Cardiac muscle cell (in vitro differentiated cells and primary cell): ENCODE data around the gene HIVEP3. TPM values are rescaled to one million over a fixed set of nuclear protein-coding genes. Genes with fewer than 3 reads are reported as not detected.
A peak's percentile ranks its signal among the peaks of the same experiment; 100 is the strongest.

Experiments used
- DNase-seq, 2 donors: peaks; one replicate each; pipeline versions ENCODE4 v3.0.0 to v3.0.0-alpha.2; 2010 to 2017; ENCODE audit warnings: low read depth in 1 of 2, low spot score in 1 of 2
- H3K27ac ChIP-seq: fragments of 200-600 bp; sonication (generic); 2 replicates; pipeline ENCODE4 v1.5.1; 2016
- H3K27me3 ChIP-seq: fragments of 200-600 bp; sonication (generic); 2 replicates; pipeline ENCODE4 v1.6.0; 2016; ENCODE audit warnings: control low read depth
- H3K36me3 ChIP-seq: fragments of 200-600 bp; sonication (generic); 2 replicates; pipeline ENCODE4 v1.5.1; 2016; ENCODE audit warnings: control low read depth
- H3K4me1 ChIP-seq: fragments of 200-600 bp; sonication (generic); 2 replicates; pipeline ENCODE4 v1.8.1; 2017; ENCODE audit warnings: low read depth, mild to moderate bottlenecking, mixed run types
- H3K4me3 ChIP-seq: fragments of 200-600 bp; sonication (generic); 2 replicates; pipeline ENCODE4 v1.5.1; 2016; ENCODE audit warnings: mild to moderate bottlenecking
- H3K9me3 ChIP-seq: fragments of 200-600 bp; sonication (generic); 2 replicates; pipeline ENCODE4 v1.5.1; 2017; ENCODE audit warnings: low read depth, mild to moderate bottlenecking, control low read depth
- polyA plus RNA-seq: library from polyadenylated mRNA; unstranded; fragments of >200 nt; fragmentation: Nextera tagmentation; extraction: Ambion mirVana; gene quantifications from 2 replicates; pipeline ENCODE4 v1.2.1, GENCODE V29; 2016
- total RNA-seq: library from RNA; depleted of rRNA; stranded (reverse); fragments of >200 nt; gene quantifications from 2 replicates; pipeline ENCODE4 v1.2.3, GENCODE V29; 2016
- TF ChIP-seq, protein P1 (sequence below): IDR thresholded peaks from 2 replicates; pipeline ENCODE4 v1.5.1; 2012; ENCODE audit warnings: low read depth, mild to moderate bottlenecking, low read length

HIVEP3 gene
- total and polyA plus RNA-seq, 2 experiments from 2014 or later: 0.42 to 0.62 TPM

DNA sequence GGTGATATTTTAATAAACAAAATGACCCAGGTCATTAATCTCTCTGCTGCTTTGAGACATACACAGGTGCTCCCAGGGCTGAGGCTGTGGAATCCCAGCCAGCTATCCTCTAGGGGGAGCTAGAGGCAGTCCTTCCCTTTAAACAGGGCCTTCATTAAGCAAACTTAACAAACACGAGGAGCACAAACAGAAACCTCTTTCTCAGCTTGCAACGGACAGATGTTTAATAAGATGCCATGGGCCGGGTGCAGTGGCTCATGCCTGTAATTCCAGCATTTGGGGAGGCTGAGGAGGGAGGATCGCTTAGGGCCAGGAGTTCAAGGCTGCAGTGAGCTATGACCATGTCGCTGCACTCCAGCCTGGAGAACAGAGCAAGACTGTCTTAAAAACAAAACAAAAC lies 106.7 kb downstream of the HIVEP3 start:
- Histone ChIP-seq H3K4me3 (no peak overlapping the region), H3K9me3 (no peaks in the 10 kb centered on the region), H3K36me3 (no peaks in the 10 kb centered on the region), H3K27ac (no peak overlapping the region), H3K27me3 (no peaks in the 10 kb centered on the region), H3K4me1 (no peaks in the 10 kb centered on the region)
- TF ChIP-seq, protein P1, sequence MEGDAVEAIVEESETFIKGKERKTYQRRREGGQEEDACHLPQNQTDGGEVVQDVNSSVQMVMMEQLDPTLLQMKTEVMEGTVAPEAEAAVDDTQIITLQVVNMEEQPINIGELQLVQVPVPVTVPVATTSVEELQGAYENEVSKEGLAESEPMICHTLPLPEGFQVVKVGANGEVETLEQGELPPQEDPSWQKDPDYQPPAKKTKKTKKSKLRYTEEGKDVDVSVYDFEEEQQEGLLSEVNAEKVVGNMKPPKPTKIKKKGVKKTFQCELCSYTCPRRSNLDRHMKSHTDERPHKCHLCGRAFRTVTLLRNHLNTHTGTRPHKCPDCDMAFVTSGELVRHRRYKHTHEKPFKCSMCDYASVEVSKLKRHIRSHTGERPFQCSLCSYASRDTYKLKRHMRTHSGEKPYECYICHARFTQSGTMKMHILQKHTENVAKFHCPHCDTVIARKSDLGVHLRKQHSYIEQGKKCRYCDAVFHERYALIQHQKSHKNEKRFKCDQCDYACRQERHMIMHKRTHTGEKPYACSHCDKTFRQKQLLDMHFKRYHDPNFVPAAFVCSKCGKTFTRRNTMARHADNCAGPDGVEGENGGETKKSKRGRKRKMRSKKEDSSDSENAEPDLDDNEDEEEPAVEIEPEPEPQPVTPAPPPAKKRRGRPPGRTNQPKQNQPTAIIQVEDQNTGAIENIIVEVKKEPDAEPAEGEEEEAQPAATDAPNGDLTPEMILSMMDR: peak; percentile 83
- DNase-seq: peak; percentile 68 to 88

DNA sequence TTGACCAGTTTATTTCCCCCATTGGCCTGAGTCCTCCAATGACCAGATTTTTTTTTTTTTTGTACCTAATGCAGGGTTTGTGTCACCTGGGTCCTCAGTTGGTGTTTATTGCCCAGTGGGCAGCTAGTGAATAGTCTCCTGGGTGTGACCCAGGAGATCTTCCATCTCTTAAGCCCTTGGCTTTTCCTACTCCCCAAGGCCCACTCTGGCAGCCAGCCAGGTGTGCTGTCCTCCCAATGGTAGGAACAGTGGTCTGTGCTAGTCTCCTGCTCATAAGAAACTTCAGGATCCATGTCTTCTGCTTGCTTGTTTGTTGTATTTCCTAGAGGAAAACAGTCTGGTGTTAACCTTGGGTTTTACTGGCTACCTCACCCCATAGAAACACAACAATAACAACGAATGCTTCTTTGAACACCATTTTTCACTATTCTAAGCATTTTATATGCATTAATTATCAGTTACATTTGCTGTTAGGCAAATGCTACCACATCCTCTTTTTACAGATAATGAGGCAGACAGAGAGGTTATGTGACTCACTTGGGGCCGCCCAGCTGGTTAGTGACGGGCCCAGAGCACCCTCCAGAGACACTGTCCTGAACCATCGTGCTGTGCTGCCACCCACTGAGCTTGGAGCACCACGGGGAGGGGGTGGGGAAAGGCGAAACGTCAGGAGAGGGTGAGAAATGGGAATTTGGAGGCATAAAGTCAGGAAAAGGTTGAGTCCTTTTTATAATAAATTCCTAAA lies 107.5 kb downstream of the HIVEP3 start:
- peak in 1 of 2 donors; percentile 50 for DNase-seq
- TF ChIP-seq, protein P1: no peak
- Histone ChIP-seq H3K27me3 (no peaks in the 10 kb centered on the region), H3K9me3 (no peaks in the 10 kb centered on the region), H3K4me1 (no peaks in the 10 kb centered on the region), H3K36me3 (no peaks in the 10 kb centered on the region), H3K27ac (no peak overlapping the region), H3K4me3 (no peak overlapping the region)

DNA sequence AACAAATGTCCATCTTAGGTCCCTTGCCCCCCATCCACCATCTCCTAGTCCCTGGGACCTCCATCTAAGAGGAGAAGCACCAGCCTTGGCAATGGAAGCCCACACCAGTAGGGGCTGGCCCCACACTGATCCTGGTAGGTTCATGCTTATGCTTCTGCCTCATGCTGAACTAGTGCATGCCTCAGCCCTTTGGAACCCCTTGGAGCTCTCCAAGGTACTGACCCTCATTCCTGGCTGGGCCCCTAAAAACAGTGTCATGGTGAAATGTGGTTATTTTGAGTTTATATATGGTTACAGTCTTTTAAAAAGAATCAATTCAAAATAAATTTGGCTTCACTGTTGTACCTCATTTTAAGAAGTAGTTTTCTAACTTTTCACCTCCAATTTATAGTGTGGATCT lies 108.3 kb downstream of the HIVEP3 start:
- H3K27ac ChIP-seq: no peak overlapping the region
- H3K36me3 ChIP-seq: no peaks in the 10 kb centered on the region
- no peak overlapping the region for H3K4me3 ChIP-seq
- no peaks in the 10 kb centered on the region for H3K27me3 ChIP-seq
- H3K4me1 ChIP-seq: no peaks in the 10 kb centered on the region
- TF ChIP-seq, protein P1: no peak
- no peaks in the 10 kb centered on the region for H3K9me3 ChIP-seq
- DNase-seq: peak; percentile 71 to 80

DNA sequence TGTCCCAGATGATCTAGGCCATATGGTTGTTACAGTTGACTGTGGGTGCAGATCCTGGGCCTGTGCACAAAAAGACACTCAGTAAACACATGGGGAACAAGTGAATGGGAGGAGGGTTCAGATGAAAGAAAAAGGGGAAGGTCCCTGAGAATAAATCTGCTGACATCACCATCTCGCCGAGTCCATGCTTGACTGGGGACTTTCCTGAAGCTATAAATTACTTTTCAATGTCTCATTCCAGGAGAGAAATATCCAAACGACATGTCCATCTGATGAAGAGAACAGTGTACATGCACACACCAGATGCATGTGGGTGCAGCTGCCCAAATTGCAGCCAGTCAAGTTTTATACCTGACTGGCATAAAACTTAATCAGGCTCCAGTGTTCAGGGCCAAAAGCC lies 109.0 kb downstream of the HIVEP3 start:
- H3K9me3 ChIP-seq: no peaks in the 10 kb centered on the region
- H3K36me3 ChIP-seq: no peaks in the 10 kb centered on the region
- no peaks in the 10 kb centered on the region for H3K27me3 ChIP-seq
- no peak for DNase-seq
- H3K27ac ChIP-seq: no peak overlapping the region
- TF ChIP-seq, protein P1: no peak
- H3K4me1 ChIP-seq: no peaks in the 10 kb centered on the region
- H3K4me3 ChIP-seq: no peak overlapping the region

DNA sequence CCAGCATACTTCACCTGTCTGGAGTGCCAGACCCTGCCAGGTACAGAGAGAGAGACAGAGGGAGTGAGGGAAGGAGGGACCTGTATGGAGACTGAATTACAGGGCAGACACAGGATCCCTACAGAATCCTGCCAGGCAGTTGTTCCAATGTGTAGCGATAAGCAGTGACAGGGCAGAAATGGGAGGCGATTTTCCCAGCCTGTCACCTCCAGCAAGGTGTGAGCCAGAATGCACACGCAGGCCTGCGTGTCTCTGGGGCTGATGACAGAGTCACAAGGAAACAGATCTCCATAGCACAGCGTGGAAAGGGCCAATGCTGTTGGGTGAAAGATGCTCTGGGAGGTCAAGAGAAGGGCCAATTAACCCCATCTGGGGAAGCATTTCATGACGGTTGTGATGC lies 111.3 kb downstream of the HIVEP3 start:
- TF ChIP-seq, protein P1: no peak
- no peak for DNase-seq
- H3K4me1 ChIP-seq: no peaks in the 10 kb centered on the region
- no peaks in the 10 kb centered on the region for H3K27me3 ChIP-seq
- no peak overlapping the region for H3K4me3 ChIP-seq
- no peaks in the 10 kb centered on the region for H3K9me3 ChIP-seq
- no peak overlapping the region for H3K27ac ChIP-seq
- no peaks in the 10 kb centered on the region for H3K36me3 ChIP-seq
